Cardiac fibroblast (primary cell): ENCODE data around the gene WDR77.

Experiments
- DNase-seq, 2 donors: peaks; one replicate each; pipeline versions ENCODE4 v3.0.0 to v3.0.0-alpha.2; 2010; ENCODE audit warnings: low read depth in 2 of 2
- H3K4me3 ChIP-seq, 2 donors: replicated peaks in 1 of 2; 1 replicate in 1 of 2; 2 replicates in 1 of 2; pipeline ENCODE4 v1.5.1; 2011; ENCODE audit warnings: low read depth in 2 of 2, low read length in 2 of 2, mild to moderate bottlenecking in 2 of 2, moderate library complexity in 1 of 2
- CTCF ChIP-seq: IDR thresholded peaks from one replicate; pipeline ENCODE4 v1.5.1; 2011; ENCODE audit warnings: low read depth, mild to moderate bottlenecking, low read length, inconsistent platforms

WDR77 gene

GRCh38 chr1:111481387-111482221 lies 32.5 kb upstream of the WDR77 start:
- peak; percentile 80 for TF ChIP-seq CTCF
- peak; percentile 80 to 83 for DNase-seq
- H3K4me3 ChIP-seq = no peak overlapping the region

- DNase-seq = no peak
- H3K4me3 ChIP-seq = no peak overlapping the region
- no peak for TF ChIP-seq CTCF
These were observed 31.6 kb upstream of the WDR77 start for GRCh38 chr1:111480674-111481073.

GRCh38 chr1:111476761-111477309 lies 27.8 kb upstream of the WDR77 start:
- H3K4me3 ChIP-seq = no peak overlapping the region
- DNase-seq = no peak
- no peak for TF ChIP-seq CTCF

- no peak for DNase-seq
- TF ChIP-seq CTCF = no peak
- no peak overlapping the region for H3K4me3 ChIP-seq
These were observed 27.2 kb upstream of the WDR77 start for GRCh38 chr1:111476214-111476613.

GRCh38 chr1:111475701-111476100 lies 26.6 kb upstream of the WDR77 start:
- H3K4me3 ChIP-seq = no peak overlapping the region
- no peak for TF ChIP-seq CTCF
- DNase-seq = no peak

GRCh38 chr1:111474521-111474920 lies 25.5 kb upstream of the WDR77 start:
- TF ChIP-seq CTCF = no peak
- H3K4me3 ChIP-seq = no peak overlapping the region
- no peak for DNase-seq
